NCI-H446 (cell line): ENCODE data around the gene OXTR.
"Not testable (repeated sequence)": the region's sequence is repeated elsewhere in the genome, so short reads cannot be mapped to it uniquely, and the experiment has no call there.

ENCODE experiments used
- DNase-seq, 2 experiments: peaks; one replicate each; lab custom pipeline; 2025; lab: John Stamatoyannopoulos, UW

The OXTR gene

DNA sequence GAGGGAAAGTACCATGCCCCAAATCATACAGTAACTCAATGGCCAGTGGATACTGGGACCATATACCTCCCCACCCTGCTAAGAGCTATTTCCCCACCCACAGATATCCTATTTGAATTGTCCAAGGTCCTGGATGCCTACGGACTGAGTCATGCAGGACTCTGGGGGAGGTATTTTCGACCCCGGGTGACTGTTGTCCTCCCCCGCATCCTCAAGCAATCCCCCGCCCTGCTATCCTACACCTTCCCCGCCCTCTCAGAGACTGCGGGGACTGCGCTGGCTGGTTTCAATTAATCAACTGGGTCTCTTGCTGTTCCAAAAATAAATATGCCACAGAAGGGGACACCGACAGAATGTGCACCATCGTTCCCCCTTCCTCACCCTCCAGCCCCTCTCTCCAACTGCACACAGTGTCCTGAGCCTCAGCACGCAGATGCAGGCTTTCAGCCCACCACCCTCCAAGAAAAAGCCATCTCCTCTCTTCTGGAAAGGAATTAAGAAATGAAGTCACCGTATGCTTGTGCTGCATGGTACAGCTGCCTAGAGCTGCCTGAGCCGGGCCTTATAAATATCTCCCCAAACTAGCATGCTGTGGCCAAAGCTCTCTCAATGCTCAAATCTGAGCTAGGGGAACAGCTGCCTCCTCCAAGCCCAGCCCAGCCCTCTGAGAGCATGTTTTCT lies 27.7 kb downstream of the OXTR start:
- no peak for DNase-seq

DNA sequence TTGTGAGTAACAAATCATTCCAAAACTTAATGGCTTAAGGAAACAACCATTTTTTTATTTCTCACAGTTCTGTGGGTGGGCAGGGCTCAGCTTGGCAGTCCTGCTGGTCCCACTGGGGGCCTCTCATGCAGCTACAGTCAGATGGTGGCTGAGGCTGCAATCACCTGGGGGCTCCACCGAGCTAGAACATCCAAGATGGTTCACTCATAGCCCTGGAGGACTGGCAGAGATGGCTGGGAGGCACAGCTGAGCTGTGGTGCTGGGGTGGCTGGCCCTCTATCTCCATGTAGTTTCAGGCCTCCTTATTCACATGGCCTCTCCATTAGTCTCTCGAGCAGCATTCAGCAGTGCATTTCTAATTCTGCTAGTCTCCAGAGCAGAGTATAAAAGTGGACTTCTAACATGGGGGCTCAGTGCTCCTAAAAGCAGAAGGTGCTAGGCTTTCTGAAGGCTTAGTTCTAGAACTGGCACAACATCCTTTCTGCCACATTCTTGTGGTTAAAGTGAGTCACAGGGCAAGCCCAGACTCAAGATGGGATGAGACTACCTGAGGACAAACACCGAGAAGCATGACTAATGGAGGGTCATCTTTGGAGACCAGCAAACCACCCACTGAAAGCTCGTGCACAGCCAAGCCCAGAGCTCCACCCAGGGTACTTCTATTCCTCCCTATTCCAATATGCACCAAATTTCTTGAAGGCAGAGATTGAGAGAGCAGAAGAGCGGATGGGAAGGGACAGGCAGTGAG lies 29.5 kb downstream of the OXTR start:
- DNase-seq = no peak

DNA sequence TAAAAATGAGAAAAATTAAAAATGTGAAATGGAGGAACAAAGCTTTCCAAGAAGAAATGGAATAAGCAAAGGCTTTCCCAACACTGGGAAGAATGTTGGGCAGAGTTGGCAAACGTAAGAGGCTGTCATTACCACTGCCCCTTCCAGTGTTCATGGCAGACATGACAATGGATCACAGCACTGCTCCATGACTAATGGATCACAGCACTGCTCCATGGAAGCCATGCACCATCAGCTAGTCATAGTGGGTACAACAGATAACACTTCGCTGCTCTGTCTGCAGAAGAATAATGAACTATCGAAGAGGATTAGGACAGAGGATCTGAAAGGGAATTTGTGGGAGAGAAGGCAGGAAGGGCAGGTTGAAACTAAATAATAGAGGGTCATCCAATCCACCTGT lies 30.8 kb downstream of the OXTR start:
- no peak for DNase-seq

DNA sequence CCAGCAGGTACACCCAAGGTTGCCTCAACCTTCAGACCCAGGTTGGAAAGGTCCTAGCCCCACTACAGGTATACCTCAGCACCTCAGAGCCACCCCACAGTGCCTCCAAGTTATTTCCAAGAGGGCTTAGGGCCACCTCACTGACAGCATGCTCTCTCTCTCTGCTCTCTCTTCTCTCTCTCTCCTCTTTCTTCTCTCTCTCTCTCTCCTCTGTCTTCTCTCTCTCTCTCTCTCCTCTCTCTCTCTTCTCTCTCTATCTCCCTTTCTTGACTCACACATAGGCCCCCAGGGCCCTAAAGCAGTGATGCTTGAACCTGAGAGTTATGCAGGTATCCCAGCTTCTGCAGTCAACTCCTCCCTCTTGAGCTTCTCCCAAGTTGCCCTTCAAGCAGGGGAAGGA lies 31.6 kb downstream of the OXTR start:
- no peak for DNase-seq

DNA sequence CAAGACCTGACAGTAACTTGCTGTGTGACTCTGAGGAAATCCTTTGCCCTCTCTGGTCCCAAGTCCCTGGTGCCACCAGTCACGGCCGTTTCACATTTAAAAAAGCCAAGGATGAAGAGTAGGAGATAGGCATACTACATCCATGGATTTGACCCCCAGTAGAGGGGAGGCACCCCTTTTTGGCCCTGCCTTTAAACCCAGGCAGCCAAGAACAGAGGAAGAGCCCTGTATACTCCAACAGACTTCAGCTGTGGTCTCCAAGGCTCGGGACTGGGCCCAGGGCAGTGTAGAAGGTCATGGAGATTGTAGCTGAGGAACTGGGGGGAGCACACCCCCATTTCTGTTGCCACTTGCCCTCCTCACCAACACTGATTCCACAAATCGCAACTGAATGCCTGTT lies 32.1 kb downstream of the OXTR start:
- no peak for DNase-seq

DNA sequence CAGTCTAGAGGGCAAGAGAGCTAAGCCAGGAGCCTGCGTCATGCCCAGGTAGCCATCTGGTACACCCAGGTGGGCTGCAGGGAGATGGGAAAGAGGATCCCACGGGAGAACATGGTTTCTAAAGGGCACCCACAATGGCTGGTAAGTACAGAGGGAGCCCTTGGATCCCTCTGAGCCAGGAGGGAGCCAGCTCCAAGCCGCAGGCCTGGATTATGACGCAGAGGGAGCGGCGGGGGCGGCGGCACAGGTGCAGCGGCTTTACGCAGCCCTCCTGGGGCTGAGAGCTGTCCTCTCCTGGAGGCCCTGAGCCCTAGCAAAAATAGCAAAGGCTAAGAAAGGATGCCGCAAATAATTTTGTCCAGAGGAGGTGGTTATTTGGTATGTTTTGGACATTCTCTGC lies 33.0 kb downstream of the OXTR start:
- no peak for DNase-seq

DNA sequence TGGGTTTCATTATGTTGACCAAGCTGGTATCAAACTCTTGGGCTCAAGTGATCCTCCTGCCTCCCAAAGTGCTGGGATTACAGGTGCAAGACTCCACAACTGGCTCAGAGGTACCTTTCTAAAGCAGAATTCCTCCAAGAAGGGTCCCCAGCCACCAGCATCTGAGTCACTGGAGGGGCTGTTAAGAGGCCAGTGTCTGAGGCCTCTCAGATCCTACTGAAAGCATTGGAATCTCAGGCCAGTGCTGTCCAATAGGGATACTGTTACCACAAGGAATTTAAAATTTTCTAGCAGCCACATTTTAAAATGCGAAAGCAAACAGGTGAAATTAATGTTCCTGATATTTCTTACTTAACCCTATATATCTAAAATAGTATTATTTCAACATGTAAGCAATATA lies 34.5 kb downstream of the OXTR start:
- no peak for DNase-seq

DNA sequence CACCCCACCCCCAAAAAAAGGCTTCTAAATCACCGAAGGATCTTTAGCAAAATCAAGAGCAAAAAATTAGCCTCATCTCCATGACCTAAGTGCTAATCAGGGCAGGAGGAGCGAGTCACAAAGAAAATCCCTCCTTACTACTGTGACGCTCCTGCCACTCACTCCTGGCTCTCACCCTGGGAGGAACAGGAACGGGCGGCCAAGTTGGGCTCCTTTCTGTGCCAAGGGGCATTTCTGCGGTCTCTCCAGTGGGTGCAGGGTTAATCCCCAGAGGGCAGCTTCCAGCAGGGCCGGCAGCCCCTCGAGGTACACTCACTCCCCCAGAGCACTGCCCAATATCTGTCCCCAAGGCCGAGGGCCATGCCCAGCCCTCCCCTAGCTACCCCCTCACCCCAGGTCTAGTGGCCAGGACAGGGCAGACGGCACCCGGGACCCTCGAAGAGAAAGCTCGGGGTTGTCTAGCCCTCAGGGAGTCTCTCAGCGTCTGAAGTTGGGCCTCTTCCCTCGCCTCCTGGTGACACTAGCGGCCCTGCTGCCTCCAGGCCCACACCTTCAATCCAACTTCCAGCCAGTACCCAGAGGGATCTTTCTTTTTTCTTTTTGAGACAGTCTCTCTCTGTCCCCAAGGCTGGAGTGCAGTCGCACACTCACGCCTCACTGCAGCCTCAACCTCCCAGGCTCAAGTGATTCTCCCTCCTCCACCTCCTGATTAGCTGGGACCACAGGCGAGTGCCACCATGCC lies 35.1 kb downstream of the OXTR start:
- no peak for DNase-seq

DNA sequence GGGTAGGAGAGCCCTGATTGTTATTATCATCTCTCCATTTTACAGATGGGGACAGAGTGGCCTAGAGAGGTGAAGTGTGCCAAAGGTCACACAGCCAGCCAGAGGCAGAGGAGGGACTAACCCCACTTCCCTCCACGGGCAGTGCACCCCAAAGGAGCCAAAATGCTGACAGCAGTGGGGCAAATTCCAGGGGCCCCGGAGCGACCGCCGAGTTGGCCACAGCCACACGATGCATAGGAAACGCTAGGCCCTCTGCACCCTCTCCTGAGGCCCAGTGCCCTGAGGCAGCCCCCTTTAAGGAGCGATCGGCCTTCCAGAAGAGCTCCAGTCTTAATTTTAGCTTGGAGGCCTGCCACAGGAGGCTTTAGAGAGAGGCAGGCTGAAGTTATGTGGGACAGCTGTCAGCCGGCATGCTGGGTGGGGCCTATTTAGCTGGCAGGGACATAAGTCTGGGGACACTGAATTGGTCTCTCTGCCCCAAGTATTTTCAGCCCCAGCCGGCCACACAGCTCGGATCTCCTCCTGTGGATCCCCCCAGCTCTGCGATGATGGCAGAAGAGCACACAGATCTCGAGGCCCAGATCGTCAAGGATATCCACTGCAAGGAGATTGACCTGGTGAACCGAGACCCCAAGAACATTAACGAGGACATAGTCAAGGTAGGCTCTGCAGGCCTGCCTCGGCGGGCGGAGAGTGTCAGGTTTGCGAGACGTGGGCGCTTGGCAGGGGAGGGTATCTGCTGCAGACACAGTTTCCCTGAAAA lies 35.9 kb downstream of the OXTR start, which contains the start of gene CAV3:
TSS of gene CAV3 (plus strand) at position 471 of the 763 bp plus-strand sequence. CDS start at position 546, 75 bp downstream.
- DNase-seq = no peak

DNA sequence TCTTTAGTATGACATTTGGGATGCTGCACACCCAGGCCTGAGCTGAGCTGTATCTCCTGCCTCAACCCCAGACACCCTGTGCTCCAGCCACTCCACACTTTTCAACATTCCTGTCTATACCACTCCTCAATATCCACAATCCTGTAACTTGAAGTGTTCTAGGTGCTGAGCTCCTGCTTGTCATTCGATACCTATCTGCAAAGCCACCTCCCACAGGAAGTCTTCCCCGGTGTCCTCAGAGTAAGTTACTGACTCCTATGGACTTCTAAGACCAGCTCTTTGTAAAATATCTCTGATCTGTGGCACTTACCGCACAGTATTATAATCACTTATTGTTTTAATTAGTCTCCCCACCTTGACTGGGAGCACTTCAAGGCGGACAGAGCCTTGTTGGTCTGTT lies 37.0 kb downstream of the OXTR start:
- DNase-seq = no peak

DNA sequence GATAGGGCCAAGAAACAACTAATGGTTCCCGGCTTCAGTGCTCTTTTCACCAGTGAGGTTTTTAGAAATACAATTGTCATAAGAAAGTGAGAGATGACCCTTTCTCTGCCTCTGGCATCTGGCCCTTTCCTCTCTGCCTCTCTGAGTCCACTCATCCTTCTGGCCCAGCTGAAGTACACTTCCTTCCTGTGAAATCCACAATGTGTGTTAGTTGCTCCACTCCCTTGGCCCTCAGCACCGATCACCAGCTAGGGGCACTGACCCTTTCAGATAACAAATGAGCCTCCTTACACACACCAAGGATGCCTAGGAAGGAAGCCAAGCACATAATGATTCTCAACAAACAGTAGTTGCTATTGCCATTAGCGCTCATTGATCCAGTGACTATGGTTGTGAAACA lies 38.8 kb downstream of the OXTR start:
- DNase-seq = no peak

DNA sequence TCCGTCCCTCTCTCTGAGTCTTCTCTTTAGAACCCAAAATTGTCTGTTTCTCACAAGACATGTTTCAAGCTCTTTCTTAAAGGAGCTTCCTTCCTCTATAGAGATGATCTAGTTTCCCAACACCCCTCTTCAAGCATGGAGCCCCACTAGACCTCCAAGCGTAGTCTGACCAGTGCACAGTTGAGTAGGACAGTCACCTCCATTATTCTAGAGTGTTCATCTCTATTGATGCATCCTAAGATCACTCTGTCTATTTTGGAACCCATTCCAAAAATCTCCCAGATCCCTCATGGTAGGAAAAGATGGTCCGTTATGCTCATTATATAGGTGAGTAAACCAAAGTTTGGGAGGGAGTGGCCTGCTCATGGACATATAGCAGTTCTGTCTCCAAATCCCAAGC lies 39.9 kb downstream of the OXTR start:
- DNase-seq = no peak

DNA sequence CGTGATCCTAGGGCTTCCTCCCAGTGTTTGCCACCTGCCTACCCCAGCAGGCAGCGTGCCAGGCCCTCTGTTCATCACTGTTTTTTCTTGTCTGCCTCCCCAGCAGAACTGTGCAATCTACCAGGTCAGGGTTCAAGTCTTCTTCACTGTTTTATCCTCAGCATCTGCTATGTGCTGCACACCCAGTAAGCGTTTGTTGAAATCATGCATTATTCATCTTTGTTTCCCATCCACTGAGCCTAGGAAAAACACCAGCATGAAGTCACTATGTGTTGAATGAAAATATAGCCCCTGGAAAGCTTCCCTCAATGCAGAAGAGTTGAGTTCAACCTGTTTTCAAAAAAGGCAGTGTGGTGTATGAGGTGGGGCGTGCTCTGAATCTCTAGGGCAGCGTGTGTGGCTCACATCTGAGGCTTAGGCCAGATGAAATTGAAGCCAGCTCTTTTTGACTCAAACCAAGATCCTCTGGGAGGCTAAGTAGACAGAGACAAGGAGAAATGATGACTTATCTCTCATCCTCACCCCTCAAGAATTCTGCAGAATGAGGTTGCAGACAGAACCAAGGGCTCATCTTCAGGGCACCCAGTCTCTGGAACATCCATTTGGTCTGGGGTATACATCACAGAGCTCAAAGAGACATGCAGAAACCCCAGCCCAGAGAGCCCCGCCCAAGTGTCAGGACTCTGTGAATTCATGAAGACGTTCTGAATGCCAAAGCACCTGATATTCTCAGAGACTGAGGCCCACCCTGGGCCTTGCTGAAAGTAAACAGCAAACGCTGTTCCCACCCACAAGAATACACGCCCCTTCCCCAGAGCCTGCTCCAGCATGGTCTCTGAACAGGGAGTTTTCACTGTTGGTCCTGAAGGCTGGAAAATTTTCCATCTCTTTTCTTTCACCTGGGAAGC lies 41.6 kb downstream of the OXTR start:
- DNase-seq = no peak

DNA sequence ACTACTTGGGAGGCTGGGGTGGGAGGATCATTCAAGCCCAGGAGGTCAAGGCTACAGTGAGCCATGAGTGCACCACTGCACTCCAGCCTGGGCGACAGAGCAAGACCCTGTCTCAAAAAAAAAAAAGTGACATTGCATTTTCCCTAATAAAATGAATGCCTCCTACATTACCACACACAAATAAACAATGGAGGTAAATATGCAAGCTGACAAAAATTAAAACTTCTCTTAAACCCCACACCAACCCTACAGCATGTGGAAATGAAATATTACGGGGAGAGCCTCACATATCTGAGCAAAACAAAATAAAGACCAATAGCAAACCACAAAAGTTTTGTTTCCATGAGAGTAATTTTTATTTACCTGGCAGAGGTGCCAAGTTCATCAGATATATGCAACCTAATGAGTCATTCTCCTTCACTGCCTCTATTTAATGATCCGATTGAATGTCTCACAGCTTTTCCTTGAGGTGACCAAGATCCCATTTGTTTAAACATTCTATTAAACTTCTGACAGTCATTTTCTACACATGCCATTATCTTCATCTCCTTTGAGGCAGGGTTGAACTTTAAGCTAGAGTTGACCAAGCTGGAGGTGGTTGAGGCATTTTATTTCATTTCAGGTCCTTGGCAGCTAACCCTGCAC lies 45.2 kb downstream of the OXTR start:
- no peak for DNase-seq

DNA sequence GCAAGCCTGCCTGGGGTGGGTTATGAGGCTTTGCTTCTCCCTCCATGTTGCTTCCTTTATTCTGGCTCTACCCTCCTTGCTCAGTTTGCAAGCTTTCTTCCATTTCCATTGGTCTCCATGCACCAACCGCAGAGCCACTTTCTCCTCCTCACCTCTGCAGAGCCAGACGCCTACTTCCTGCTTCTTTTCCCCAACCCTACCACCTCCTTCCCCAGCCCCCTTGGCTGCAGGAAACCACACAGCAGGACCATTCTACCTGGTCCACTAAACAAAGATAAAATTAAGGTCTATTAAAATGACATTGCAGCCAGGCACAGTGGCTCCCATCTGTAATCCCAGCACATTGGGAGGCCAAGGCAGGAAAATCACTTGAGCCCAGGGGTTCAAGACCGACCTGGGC lies 45.8 kb downstream of the OXTR start:
- no peak for DNase-seq

DNA sequence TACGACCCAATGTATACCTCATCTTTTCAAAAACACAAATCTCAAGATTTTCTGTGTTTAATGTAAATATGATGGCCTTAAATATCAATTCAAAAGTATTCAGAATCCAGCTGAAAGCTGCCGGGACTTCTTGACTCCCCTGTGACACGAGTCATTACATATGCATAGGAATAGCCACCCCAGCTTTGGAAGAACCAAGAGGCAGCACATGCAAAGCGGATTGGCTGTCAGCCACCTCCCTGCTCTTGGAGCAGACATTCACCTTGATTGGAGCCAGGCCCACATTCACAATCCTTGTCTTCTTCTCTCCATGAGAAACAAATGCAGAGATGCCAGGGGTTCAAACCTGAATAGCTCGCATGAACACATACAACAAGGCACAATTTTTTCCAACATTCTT lies 46.6 kb downstream of the OXTR start:
- DNase-seq = no peak

DNA sequence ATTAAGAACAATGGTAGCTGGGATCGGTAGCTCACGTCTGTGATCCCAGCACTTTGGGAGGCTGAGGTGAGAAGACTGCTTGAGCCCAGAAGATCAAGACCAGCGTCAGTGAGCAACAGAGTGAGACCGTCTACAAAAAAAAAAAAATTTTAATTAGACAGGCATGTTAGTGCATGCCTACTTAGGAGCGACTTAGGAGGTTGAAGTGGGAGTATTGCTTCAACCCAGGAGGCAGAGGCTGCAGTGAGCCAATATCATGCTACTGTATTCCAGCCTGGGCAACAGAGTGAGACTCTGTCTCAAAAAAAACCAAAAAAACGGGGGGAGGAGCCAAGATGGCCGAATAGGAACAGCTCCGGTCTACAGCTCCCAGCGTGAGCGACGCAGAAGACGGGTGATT lies 53.7 kb downstream of the OXTR start:
- DNase-seq = not testable (repeated sequence)

DNA sequence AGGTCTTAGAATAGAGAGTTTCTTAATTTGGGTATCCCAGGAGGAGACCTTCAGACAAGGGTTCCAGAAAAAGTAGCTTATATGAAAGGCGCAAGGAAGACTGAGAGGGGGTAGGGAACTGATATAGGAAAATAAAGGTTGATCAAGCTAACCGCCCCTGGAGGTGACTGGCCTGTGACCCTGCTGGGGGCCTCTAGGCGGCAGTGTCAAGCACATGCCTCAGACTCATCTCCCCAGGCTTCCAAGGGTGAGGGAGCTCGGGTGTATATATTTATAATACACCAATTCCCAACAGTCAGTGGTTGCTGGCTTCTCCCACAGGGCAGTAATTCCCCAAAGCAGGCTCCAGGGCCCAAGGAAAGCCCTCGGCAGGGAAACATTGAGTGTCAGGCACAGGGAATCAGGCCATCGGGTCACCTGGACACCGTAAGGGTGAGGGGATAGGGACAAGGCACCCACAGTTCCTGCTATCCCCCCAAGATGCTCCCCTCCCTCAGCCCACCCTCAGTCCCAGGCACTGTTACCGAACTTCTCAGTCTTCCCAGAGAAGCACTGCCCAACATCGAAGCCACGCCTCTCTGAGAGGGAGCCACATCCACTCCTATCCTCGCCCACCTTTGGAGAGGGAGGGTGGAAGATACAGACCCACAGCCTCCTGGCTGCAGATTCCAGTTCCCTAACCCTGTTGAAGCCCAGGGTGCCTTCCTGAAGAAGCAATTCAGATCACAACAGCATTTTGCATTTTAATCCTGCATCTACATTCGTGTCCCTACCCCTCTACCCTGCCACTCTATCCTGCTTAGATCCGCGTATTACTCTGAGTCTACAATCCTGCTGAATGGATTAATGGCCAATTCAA lies 55.3 kb downstream of the OXTR start:
- no peak for DNase-seq

DNA sequence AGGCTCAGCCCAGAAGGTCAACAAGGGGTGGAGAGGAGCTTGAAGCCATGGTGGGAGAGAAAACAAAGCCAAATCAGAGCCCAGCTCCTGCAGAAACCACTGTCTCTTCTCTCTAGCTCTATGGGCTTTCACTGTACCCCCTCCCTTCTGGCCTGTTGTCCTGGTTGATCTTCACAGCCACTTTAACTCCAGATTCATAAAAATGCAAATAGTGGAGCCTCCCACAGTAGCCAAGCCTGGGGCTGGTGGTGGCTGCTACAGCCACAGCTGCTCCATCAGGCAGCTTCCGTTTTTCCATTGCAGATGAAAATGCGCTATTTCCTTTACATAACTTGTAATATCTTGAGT lies 56.5 kb downstream of the OXTR start:
- no peak for DNase-seq
